MCF 10A (cell line): ENCODE data around the gene PPM1J. TPM values are rescaled to one million over a fixed set of nuclear protein-coding genes. Genes with fewer than 3 reads are reported as not detected.

Experiments used
- BruUV-seq: library from RNA; stranded (reverse); fragments of 400-500 nt; replicated peaks from 2 replicates; lab custom pipeline; 2021; lab: Mats Ljungman, UMichigan
- CTCF ChIA-PET: fragments of 300-600 bp; sonication (Branson Sonifier 250); formaldehyde crosslinking; extraction: SDS; loops from one replicate; lab custom pipeline; 2021; ENCODE audit warnings: antibody characterized with exemption, inconsistent platforms; lab: Yijun Ruan, JAX
- POLR2A ChIA-PET: fragments of 300-600, 350-650 bp; sonication (Branson Sonifier 250); formaldehyde crosslinking; extraction: SDS; loops from one replicate; lab custom pipeline; 2020; ENCODE audit warnings: antibody characterized with exemption, inconsistent platforms; lab: Yijun Ruan, JAX
- DNase-seq: peaks from one replicate; pipeline ENCODE4 v3.0.0-alpha.2; 2018; ENCODE audit not compliant: unreplicated experiment
- H3K27ac Mint-ChIP-seq: one replicate; pipeline ENCODE4 v1.8.0; 2022; ENCODE audit warnings: mild to moderate bottlenecking, low read depth, mixed read lengths; ENCODE audit not compliant: unreplicated experiment
- H3K27me3 Mint-ChIP-seq: one replicate; pipeline ENCODE4 v1.8.0; 2022; ENCODE audit warnings: mixed read lengths; ENCODE audit not compliant: insufficient read depth, unreplicated experiment
- H3K36me3 Mint-ChIP-seq: one replicate; pipeline ENCODE4 v1.8.0; 2022; ENCODE audit warnings: mild to moderate bottlenecking, moderate library complexity, mixed read lengths; ENCODE audit not compliant: insufficient read depth, unreplicated experiment
- H3K4me1 Mint-ChIP-seq: one replicate; pipeline ENCODE4 v1.8.0; 2022; ENCODE audit warnings: mixed read lengths; ENCODE audit not compliant: insufficient read depth, unreplicated experiment
- H3K4me3 Mint-ChIP-seq: one replicate; pipeline ENCODE4 v1.8.0; 2022; ENCODE audit warnings: mild to moderate bottlenecking, moderate library complexity, mixed read lengths; ENCODE audit not compliant: unreplicated experiment
- H3K9me3 Mint-ChIP-seq: one replicate; pipeline ENCODE4 v1.8.0; 2022; ENCODE audit warnings: mixed read lengths; ENCODE audit not compliant: unreplicated experiment
- intact Hi-C: fragments of 100-400 bp; cut with micrococcal nuclease; formaldehyde crosslinking; loops from 2 replicates; pipeline ENCODE4 v1.14.1; 2022
- total RNA-seq: library from RNA; stranded (reverse); gene quantifications from 2 replicates; pipeline ENCODE4 v1.2.3, GENCODE V29; 2022
- TF ChIP-seq, protein P1 (sequence below): fragments of 200-600 bp; IDR thresholded peaks from one replicate; pipeline ENCODE4 v1.8.0; 2022; ENCODE audit warnings: antibody characterized with exemption, mild to moderate bottlenecking; ENCODE audit not compliant: unreplicated experiment

PPM1J gene
- total RNA-seq, 1 experiment from 2014 or later: 1.5 TPM

DNA sequence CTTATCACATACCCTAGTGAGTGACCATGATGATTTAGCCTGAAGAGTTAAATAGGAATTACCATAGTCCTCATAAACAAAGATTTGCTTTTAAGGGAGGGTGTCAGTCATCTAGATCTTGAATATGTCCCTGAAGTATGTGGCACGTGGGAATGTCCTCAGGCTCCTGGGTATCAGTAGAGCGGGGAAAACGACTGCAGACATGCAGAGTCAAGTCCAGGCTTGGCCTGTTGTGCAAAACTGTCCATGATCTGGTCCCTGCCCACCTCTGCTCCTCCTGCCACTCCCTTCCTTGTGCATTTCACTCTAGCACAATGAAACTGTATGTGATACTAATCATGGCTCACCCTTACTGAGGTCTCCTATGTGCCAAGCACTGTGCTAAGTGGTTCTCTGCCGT lies 27.8 kb downstream of the PPM1J start:
- peaks cover 25% of the 10 kb centered on the region for H3K36me3 Mint-ChIP-seq
- no peaks in the 10 kb centered on the region for H3K27me3 Mint-ChIP-seq
- peaks cover 7% of the 10 kb centered on the region for H3K9me3 Mint-ChIP-seq
- POLR2A ChIA-PET: interaction anchor here (0.7 to 7.5 kb wide), 6 partner anchors 13 to 270 kb away, joined by 3 to 85 read pairs (median 10); partner anchors contain the start of genes MOV10, RHOC and ST7L
- intact Hi-C loops: loop anchor here (1.0 kb wide), 1 partner anchor 18 kb away; no protein-coding TSS in a partner anchor
- no peak overlapping the region for H3K4me3 Mint-ChIP-seq
- TF ChIP-seq, protein P1, sequence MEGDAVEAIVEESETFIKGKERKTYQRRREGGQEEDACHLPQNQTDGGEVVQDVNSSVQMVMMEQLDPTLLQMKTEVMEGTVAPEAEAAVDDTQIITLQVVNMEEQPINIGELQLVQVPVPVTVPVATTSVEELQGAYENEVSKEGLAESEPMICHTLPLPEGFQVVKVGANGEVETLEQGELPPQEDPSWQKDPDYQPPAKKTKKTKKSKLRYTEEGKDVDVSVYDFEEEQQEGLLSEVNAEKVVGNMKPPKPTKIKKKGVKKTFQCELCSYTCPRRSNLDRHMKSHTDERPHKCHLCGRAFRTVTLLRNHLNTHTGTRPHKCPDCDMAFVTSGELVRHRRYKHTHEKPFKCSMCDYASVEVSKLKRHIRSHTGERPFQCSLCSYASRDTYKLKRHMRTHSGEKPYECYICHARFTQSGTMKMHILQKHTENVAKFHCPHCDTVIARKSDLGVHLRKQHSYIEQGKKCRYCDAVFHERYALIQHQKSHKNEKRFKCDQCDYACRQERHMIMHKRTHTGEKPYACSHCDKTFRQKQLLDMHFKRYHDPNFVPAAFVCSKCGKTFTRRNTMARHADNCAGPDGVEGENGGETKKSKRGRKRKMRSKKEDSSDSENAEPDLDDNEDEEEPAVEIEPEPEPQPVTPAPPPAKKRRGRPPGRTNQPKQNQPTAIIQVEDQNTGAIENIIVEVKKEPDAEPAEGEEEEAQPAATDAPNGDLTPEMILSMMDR: no peak
- H3K4me1 Mint-ChIP-seq: peaks cover 31% of the 10 kb centered on the region
- DNase-seq: peak; percentile 93
- BruUV-seq: no TSS peak
- peak overlapping the region; percentile 96 for H3K27ac Mint-ChIP-seq
- CTCF ChIA-PET: interaction anchor here (0.9 kb wide), 2 partner anchors 28 to 386 kb away, joined by 3 to 6 read pairs; partner anchors contain the start of gene LRIG2

DNA sequence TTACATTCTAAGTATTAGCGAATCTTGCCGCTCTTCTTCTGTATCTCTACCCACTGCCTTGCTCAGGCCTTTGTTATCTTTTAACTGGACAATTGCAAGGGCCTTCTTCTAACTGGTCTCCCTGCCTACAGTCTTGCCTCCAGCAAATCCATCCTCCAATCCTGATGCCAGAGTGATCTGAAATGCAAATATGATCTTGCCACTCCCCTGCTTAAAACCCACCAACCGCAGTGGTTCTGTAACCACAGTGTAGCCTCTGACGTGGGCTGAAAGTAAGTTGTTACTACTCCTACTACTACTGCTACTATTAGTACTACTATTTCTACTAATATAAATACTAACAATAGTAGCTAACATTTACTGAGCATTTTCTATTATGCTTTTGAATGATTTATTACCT lies 28.3 kb downstream of the PPM1J start:
- Mint-ChIP-seq H3K27ac (peak overlapping the region; percentile 96), H3K27me3 (no peaks in the 10 kb centered on the region), H3K36me3 (peaks cover 23% of the 10 kb centered on the region), H3K4me3 (no peak overlapping the region), H3K4me1 (peaks cover 31% of the 10 kb centered on the region), H3K9me3 (peaks cover 7% of the 10 kb centered on the region)
- ChIA-PET POLR2A (interaction anchor here (0.5 to 7.5 kb wide), 9 partner anchors 13 to 295 kb away, joined by 3 to 85 read pairs (median 4); partner anchors contain the start of genes MOV10, PPM1J, RHOC and ST7L), CTCF (interaction anchor here (3.2 kb wide), 1 partner anchor 11 kb away, joined by 16 read pairs; the partner anchor contains the start of gene MOV10)
- BruUV-seq: no TSS peak
- TF ChIP-seq, protein P1: no peak
- no peak for DNase-seq
- intact Hi-C loops: loop anchor here (1.0 kb wide), 1 partner anchor 18 kb away; no protein-coding TSS in a partner anchor

DNA sequence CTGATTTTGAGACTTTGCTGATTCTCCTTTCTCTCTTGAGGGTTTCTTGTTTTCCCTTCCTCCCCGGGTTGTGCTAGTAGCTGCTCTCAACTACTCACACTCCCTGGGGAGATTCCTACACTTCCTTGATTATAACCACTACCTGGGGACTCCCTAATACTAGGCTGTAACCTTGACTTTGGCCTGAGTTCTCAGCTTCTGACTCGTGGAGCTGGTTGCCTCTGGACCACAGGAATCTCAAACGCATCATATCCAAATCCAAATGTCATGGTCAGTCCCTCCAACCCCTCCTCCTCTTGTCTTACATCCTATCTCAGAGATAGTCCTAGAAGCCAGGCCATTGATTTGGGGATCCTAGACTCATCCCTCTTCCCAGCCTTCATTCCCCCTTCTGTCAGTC lies 28.7 kb downstream of the PPM1J start:
- peaks cover 23% of the 10 kb centered on the region for H3K36me3 Mint-ChIP-seq
- intact Hi-C loops: no loop called here
- no TSS peak for BruUV-seq
- peak overlapping the region; percentile 96 for H3K27ac Mint-ChIP-seq
- ChIA-PET POLR2A (interaction anchor here (0.5 to 7.5 kb wide), 9 partner anchors 12 to 295 kb away, joined by 3 to 85 read pairs (median 4); partner anchors contain the start of genes MOV10, PPM1J, RHOC and ST7L), CTCF (interaction anchor here (3.2 kb wide), 1 partner anchor 11 kb away, joined by 16 read pairs; the partner anchor contains the start of gene MOV10)
- peaks cover 7% of the 10 kb centered on the region for H3K9me3 Mint-ChIP-seq
- peaks cover 31% of the 10 kb centered on the region for H3K4me1 Mint-ChIP-seq
- TF ChIP-seq, protein P1: no peak
- H3K4me3 Mint-ChIP-seq: no peak overlapping the region
- no peak for DNase-seq
- H3K27me3 Mint-ChIP-seq: no peaks in the 10 kb centered on the region

DNA sequence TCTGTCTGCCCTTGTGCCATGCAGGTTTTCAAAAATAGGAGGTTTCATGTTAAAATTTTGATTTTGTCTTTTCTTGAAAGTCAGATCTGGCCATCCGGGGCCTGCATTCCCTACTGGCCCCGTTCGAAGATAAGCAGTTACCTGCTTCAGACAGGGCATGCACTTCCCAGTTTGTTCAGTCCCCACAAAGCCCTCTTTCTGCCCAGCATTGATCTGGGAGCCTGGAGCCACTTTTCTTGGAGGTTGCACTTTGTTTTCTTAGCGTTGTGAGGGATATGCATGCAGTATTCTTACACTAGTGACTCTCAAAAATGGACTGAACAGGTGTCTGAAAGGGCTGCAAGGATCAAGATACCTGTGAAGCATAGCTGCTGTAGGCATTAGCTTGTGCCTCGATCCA lies 29.2 kb downstream of the PPM1J start:
- TF ChIP-seq, protein P1: no peak
- POLR2A ChIA-PET: interaction anchor here (0.6 to 7.5 kb wide), 10 partner anchors 12 to 294 kb away, joined by 3 to 85 read pairs (median 4); partner anchors contain the start of genes MOV10, PPM1J, RHOC and ST7L
- Mint-ChIP-seq H3K4me1 (peaks cover 31% of the 10 kb centered on the region), H3K4me3 (no peak overlapping the region), H3K9me3 (peaks cover 7% of the 10 kb centered on the region), H3K27me3 (no peaks in the 10 kb centered on the region), H3K36me3 (peaks cover 24% of the 10 kb centered on the region), H3K27ac (no peak overlapping the region)
- CTCF ChIA-PET: interaction anchor here (3.2 kb wide), 1 partner anchor 10 kb away, joined by 16 read pairs; the partner anchor contains the start of gene MOV10
- intact Hi-C loops: no loop called here
- no peak for DNase-seq
- BruUV-seq: no TSS peak
